ENCODE data around the gene SFXN5. TPM values are rescaled to one million over a fixed set of nuclear protein-coding genes. Genes with fewer than 3 reads are reported as not detected.
A peak's percentile ranks its signal among the peaks of the same experiment; 100 is the strongest.

The SFXN5 gene
- total RNA-seq, 1 donor from 2014 or later = 9.3 TPM

DNA sequence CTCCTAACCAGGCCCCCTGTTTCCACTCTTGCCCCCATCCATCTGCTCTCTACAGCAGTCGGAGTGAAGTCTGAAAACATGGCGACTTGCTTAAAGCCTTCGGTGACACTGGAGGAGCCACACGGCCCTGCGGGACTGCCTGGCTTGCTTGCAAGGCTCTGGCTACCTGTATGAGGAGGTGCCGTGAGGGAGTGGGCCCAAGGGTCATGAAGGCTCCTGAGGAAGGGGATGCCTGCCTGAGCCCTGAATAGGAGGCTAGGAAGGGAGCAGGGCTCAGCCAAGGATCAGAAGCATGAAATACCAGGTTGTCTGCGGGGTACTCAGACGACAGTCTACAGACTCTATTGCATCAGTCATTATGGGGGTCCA lies 78.8 kb downstream of the SFXN5 start:
- intact Hi-C loops (cut with DNase I) = loop anchor here (2.0 to 5.0 kb wide), 4 partner anchors 40 to 185 kb away; partner anchors contain the start of gene SFXN5
- Histone ChIP-seq H3K4me3 (no peak overlapping the region), H3K9me3 (no peaks in the 10 kb centered on the region), H3K4me1 (no peaks in the 10 kb centered on the region), H3K27me3 (no peaks in the 10 kb centered on the region), H3K27ac (no peak overlapping the region), H3K36me3 (peaks cover 4% of the 10 kb centered on the region in 2 donors)
- DNase-seq (ENCODE audit: low spot score in 2 of 2) = no peak
- TF ChIP-seq CTCF (IDR thresholded peaks at IDR 0.05) = no peak

GRCh38 chr2:72991980-72992733 lies 79.4 kb downstream of the SFXN5 start:
- Histone ChIP-seq H3K4me3 (no peak overlapping the region), H3K4me1 (no peaks in the 10 kb centered on the region), H3K27me3 (no peaks in the 10 kb centered on the region), H3K9me3 (no peaks in the 10 kb centered on the region), H3K27ac (no peak overlapping the region), H3K36me3 (peaks cover 4% of the 10 kb centered on the region in 2 donors)
- TF ChIP-seq CTCF (IDR thresholded peaks at IDR 0.05) = no peak
- DNase-seq (ENCODE audit: low spot score in 2 of 2) = peak in 1 of 2 donors; percentile 54
- intact Hi-C loops (cut with DNase I) = loop anchor here (2.0 to 5.0 kb wide), 4 partner anchors 40 to 185 kb away; partner anchors contain the start of gene SFXN5

- H3K4me1 ChIP-seq = no peaks in the 10 kb centered on the region
Measured at GRCh38 chr2:72991439-72991725, 80.1 kb downstream of the SFXN5 start.

GRCh38 chr2:72990695-72991438 lies 80.6 kb downstream of the SFXN5 start:
- Histone ChIP-seq H3K27ac (peak overlapping the region; percentile 82 to 84), H3K27me3 (no peaks in the 10 kb centered on the region), H3K4me1 (no peaks in the 10 kb centered on the region), H3K4me3 (no peak overlapping the region), H3K9me3 (no peaks in the 10 kb centered on the region), H3K36me3 (peaks cover 4 to 9% of the 10 kb centered on the region in 2 donors)
- DNase-seq (ENCODE audit: low spot score in 2 of 2) = peak in 1 of 2 donors; percentile 16
- intact Hi-C loops (cut with DNase I) = loop anchor here (5.0 kb wide), 2 partner anchors 41 to 186 kb away; no protein-coding TSS in a partner anchor
- TF ChIP-seq CTCF (IDR thresholded peaks at IDR 0.05) = no peak

More at GRCh38 chr2:72991439-72991725, 80.1 kb downstream of the SFXN5 start:
- DNase-seq (ENCODE audit: low spot score in 2 of 2) = peak in 1 of 2 donors; percentile 53
- Histone ChIP-seq H3K4me3 (no peak overlapping the region), H3K36me3 (peaks cover 4 to 7% of the 10 kb centered on the region in 2 donors), H3K27me3 (no peaks in the 10 kb centered on the region), H3K9me3 (no peaks in the 10 kb centered on the region), H3K27ac (no peak overlapping the region)
- intact Hi-C loops (cut with DNase I) = loop anchor here (5.0 kb wide), 2 partner anchors 41 to 186 kb away; no protein-coding TSS in a partner anchor
- no peak for TF ChIP-seq CTCF (IDR thresholded peaks at IDR 0.05)

DNA sequence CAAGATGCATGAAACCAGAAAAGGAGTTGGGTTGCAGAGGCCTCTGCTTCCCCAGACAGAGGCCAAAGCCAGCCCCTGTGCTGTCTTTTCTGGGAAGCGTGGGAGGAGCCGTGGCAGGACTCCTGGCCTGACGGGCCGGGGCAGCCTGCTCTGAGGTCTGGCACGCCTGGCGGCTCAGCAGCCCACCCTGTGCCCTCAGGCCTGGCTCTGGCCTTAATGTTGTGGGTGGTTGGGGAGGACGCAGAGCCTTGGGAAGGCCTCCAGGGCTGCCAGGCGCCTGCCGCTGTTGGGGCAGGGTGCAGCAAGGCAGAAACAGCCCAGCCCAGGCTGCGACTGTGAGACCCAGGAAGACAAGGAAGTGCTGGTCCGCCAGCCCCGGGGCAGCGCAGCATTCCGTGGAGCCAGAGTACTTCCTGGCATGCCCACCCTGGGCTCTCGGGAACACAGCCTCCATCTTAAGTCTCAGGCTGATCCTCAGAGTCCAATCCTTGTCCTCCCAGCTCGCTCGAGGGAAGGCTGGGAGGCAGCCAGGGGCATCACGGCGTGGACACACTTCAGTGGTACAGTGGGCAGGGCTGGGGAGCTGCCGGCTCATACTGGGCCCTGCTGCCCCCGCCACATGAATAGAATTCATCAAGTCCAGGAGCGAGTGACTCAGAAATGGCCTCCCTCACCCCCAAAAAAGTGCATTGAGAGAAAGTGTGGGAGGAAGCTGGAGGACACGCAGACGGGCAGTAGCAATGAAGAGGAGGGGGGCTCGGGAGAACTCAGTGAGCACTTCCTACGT lies 81.5 kb downstream of the SFXN5 start:
- peak overlapping the region; percentile 82 to 84 for H3K27ac ChIP-seq

More for the DNA sequence above, 81.5 kb downstream of the SFXN5 start:
- DNase-seq (ENCODE audit: low spot score in 2 of 2) = peak in 1 of 2 donors; percentile 66
- Histone ChIP-seq H3K4me1 (no peaks in the 10 kb centered on the region), H3K36me3 (peaks cover 4 to 9% of the 10 kb centered on the region in 2 donors), H3K4me3 (peak overlapping the region in 1 of 2 donors; percentile 36), H3K27me3 (no peaks in the 10 kb centered on the region), H3K9me3 (no peaks in the 10 kb centered on the region)
- no peak for TF ChIP-seq CTCF (IDR thresholded peaks at IDR 0.05)
- intact Hi-C loops (cut with DNase I) = loop anchor here (5.0 kb wide), 2 partner anchors 42 to 187 kb away; no protein-coding TSS in a partner anchor
